GM21786 (cell line): ENCODE measurements around the gene MRPL27.
"Not testable (repeated sequence)": the region's sequence is repeated elsewhere in the genome, so short reads cannot be mapped to it uniquely, and the experiment has no call there.

Experiments used
- ATAC-seq: cut with Tn5 transposase; IDR thresholded peaks from one replicate; pipeline ENCODE4 v1.9.1; 2021; ENCODE audit not compliant: unreplicated experiment

Gene MRPL27

GRCh38 chr17:50347117-50347893 lies 25.7 kb downstream of the MRPL27 start:
- no peak for ATAC-seq

GRCh38 chr17:50346313-50347116 lies 26.5 kb downstream of the MRPL27 start:
- ATAC-seq = peak; percentile 57

DNA sequence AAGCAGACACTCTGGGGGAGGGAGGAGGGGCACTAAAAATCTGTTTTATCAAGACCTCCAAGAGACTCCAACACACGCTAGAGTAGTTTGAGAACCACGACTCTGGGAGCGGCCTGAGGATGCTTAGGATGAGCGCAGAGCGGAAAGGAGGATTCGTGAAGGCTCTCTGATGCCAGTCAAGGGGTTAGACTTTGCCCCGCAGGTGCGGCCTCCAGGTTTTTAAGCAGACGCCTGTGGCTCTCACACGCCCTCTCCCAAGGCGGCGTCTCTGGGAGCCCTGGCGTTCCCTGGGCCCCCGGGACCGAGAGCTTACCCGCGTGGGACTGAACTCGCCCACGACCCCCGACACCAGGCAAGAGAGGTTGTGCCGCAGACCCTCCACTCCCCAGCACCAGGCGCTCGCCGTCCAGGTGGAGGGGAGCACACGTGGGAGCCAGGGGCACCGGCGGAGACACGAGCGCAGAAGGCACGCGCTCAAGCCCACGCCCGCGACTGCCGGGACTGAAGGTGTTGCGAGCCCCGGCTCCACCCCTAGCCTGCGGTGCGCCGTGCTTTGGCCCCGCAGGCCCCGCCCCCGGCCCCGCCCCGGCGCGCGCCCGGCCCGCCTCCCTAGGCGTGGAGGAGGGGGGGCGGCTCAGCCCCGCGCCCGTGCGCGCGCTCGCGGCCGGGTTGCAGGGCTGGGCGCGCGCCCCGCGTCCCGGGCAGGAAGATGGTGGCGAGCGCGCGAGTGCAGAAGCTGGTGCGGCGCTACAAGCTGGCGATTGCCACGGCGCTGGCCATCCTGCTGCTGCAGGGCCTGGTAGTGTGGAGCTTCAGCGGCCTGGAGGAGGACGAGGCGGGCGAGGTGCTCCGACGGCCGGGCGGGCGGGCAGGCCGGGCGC lies 27.3 kb downstream of the MRPL27 start, which contains the start of gene XYLT2:
Gene XYLT2, plus strand, starts transcription at position 695 of the 881 bp plus-strand sequence. Its CDS starts 15 bp downstream, at position 710.
- ATAC-seq = peak; percentile 76

- no peak for ATAC-seq
Measured at GRCh38 chr17:50344731-50345365, 28.1 kb downstream of the MRPL27 start.

GRCh38 chr17:50339381-50339780 lies 33.6 kb downstream of the MRPL27 start:
- no peak for ATAC-seq

DNA sequence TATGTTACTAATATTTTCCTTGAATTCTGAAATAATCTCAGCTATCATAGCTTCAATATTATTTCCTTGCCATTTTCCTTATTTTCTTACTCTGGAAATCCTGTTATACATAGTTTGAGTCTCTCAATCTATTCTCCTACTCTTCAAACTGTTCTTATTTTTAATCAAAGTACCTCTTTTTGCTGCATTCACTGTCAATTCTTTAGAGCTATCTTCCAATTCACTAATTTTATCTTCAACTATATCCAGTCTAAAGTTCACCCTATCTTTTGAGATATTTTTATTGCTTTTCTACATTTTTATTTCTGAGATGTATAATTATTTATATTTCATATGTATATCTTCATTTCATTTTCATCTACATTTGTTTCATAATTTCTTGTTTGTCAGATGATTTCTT lies 34.3 kb downstream of the MRPL27 start:
- ATAC-seq = no peak

DNA sequence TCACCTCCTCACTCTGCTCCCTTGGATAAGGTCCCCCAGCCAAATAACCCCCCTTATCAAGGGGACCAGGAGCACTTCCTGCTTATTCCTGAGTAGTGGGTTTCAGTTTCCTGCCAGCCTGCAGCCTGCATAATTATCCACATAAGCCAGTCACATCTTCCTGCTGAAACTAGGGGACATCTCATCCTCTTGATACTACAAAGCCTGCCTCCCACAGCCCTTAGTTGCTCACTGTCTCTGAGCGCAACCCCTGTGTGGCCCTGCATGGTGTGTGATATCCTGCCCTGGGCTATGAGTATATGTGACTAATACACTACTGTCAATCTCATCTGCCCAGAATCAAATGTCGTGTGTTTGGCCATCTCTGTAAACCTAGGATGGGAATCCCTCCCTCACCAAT lies 35.0 kb downstream of the MRPL27 start:
- no peak for ATAC-seq

GRCh38 chr17:50333291-50334057 lies 39.5 kb downstream of the MRPL27 start:
- ATAC-seq = not testable (repeated sequence)

GRCh38 chr17:50332196-50332595 lies 40.8 kb downstream of the MRPL27 start:
- ATAC-seq = no peak

DNA sequence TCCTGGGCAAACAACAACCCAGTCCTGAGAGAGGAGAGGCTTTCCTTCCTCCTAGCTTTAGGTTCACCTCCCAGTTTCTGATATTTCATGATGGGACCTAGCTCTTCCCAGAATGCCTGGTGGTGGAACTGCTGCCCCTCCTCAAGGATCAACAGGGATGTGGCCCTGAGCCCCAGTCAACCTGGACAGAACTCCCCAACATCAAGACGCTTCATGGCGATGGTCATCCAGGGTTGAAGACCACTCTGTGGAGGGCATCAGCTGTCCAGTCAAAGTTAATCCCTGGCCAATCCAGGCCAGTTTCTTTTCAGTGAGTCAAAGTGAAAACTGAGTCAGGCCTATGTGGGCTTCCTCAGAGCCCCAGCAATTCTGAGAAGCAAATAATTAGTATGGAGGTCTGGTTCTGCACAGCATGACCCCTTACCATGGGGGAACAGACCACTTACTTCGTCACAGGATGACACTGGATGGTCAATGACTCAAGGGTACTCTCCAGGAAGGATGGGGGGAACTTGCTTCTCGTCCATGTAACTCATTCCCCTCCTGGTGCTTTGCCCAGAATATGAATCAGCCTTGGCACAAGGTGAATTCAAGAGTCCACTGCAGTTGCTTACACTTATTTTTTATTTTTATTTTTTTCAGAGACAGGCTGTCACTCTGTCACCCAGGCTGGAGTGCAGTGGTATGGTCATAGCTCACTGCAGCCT lies 41.7 kb downstream of the MRPL27 start:
- ATAC-seq = no peak

DNA sequence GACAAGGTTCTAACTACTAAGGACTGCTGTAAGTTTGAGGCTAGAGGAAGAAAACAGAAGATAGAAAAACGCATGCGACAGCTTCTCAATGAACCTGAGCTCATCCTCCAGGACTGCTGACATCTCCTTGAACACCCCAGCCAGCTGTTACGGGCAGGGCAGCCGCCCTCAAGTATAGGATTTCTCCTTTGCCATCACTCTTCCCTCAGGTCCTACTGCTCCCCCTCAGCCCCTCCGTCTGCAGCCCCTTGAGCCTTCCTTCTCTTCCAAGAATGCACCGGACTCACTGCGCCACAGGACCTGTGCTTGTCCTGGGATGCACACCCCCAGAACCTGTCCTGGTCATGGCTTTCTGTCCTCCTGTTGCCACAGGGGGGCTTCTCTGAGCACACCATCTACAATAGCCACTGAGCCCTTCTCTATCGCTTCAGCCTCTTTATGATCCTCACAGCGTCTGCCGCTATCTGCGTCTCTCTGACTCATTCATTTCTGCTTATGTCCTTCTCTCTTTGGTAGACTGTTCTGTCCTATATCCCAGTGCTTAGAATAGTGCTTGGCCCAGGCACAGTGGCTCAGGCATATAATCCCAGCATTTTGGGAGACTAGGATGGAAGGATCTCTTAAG lies 42.7 kb downstream of the MRPL27 start:
- ATAC-seq = no peak

GRCh38 chr17:50329716-50330115 lies 43.3 kb downstream of the MRPL27 start:
- ATAC-seq = no peak

GRCh38 chr17:50328363-50329325 lies 44.3 kb downstream of the MRPL27 start:
- no peak for ATAC-seq

GRCh38 chr17:50326831-50327364 lies 46.1 kb downstream of the MRPL27 start:
- no peak for ATAC-seq

DNA sequence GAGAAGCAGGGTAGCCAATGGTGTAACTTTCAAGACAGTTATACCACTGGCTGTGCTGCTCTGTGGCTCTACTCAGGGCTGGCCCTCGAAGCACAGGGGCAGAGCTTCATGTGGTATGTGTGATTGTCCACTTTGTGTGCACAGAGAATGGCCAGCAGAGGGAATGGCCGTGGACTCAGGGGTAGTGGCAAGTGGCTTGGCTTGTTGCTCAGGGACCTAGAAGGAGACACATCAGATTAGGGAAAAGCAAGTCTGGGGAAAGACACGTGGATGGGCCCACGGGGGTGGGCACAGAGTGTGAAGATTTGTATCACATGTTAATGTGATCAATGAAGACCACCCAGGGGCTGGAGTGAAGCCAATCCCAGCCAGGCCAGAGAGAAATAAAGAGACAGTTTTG lies 47.1 kb downstream of the MRPL27 start:
- no peak for ATAC-seq

DNA sequence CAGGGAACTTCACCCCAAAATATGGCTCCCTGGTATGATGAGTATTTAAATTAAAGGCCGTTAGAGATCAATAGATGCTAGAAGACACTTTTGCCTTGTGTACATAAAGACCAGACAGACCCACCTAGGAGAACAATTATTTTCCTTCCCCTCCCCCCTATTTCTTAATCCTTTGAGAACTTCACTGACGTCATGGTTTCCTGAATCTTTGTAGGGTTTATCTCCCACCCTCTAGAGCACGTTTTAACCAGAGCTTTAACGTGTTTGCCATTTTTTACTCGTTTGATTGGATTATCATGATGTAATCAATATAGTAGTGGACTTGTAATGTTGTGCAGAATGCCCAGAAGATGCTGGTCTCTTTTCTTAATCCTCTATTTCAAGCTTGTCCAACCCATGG lies 49.9 kb downstream of the MRPL27 start:
- no peak for ATAC-seq

DNA sequence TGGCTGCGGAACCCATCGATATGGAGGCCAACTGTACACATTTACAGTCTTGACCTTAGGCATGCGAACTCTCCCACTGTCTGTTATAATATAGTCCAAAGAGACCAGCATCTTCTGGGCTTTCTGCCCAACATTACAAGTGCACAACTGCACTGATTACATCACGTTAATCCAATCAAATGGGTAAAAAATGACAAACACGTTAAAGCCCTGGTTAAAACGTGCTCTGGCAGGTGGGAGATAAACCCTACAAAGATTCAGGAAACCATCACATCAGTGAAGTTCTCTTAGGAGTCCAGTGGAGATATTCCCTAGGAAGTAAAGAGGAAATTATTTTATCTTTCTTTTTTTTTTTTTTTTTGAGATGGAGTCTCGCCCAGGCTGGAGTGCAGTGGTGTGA lies 50.7 kb downstream of the MRPL27 start:
- no peak for ATAC-seq
